ENCODE data around the gene MPPED2. TPM values are rescaled to one million over a fixed set of nuclear protein-coding genes. Genes with fewer than 3 reads are reported as not detected.

MPPED2 gene
- total RNA-seq, 1 donor from 2014 or later, result 1.6 TPM

DNA sequence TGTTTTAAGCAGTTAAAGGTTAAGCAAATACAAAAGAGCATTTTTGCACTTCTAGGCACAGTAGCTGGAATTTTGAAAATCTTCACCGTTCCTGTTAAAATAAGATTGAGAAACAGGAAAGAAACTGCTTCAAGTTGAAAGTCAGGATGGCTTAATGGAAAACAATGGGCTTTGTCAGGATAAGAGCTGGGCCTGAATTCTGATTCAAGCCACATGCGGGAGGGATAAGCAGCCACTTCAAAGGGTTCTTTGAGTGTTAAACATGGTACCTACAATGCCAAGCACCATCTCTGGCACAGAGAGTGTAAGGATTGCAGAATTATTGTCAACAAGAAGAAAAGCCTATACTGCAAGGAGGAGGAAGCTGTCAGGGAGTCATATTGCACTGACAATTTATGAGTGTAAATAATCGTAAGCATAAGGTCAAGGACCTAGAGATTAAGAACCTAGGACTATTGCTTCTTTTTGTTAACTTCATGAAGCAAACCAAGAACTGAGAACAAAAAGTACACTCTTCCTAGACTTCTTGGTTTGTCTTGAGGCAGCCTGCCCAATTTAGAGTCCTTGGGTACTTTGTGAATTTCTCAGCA is 32.5 kb downstream of the MPPED2 start:
- H3K4me3 ChIP-seq (ENCODE audit: insufficient read depth, low read depth, low read length), result no peak overlapping the region
- Mint-ChIP-seq H3K27me3 (ENCODE audit: low read depth, unreplicated experiment) (no peaks in the 10 kb centered on the region), H3K4me3 (ENCODE audit: unreplicated experiment) (no peak overlapping the region), H3K4me1 (ENCODE audit: low read depth, unreplicated experiment) (no peaks in the 10 kb centered on the region), H3K27ac (ENCODE audit: unreplicated experiment) (no peak overlapping the region), H3K9me3 (ENCODE audit: unreplicated experiment) (no peaks in the 10 kb centered on the region), H3K36me3 (ENCODE audit: low read depth, unreplicated experiment) (peaks cover 2% of the 10 kb centered on the region)
- TF ChIP-seq, protein P1, sequence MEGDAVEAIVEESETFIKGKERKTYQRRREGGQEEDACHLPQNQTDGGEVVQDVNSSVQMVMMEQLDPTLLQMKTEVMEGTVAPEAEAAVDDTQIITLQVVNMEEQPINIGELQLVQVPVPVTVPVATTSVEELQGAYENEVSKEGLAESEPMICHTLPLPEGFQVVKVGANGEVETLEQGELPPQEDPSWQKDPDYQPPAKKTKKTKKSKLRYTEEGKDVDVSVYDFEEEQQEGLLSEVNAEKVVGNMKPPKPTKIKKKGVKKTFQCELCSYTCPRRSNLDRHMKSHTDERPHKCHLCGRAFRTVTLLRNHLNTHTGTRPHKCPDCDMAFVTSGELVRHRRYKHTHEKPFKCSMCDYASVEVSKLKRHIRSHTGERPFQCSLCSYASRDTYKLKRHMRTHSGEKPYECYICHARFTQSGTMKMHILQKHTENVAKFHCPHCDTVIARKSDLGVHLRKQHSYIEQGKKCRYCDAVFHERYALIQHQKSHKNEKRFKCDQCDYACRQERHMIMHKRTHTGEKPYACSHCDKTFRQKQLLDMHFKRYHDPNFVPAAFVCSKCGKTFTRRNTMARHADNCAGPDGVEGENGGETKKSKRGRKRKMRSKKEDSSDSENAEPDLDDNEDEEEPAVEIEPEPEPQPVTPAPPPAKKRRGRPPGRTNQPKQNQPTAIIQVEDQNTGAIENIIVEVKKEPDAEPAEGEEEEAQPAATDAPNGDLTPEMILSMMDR (IDR thresholded peaks at IDR 0.05; ENCODE audit: insufficient read depth, low read depth, low read length), result no peak
- no peak for TF ChIP-seq EZH2 (IDR thresholded peaks at IDR 0.05; ENCODE audit: insufficient read depth, low read length)
- FAIRE-seq (no peak), DNase-seq (ENCODE audit: low read depth) (no peak)
- H3K9ac ChIP-seq (ENCODE audit: low read length), result no peak overlapping the region
- no peak overlapping the region for H2AFZ ChIP-seq (ENCODE audit: low read depth, low read length)
- no peak overlapping the region for H3K4me2 ChIP-seq (ENCODE audit: low read length)
- no peak overlapping the region for H3K27ac ChIP-seq (ENCODE audit: low read depth, low read length)
- H3K27me3 ChIP-seq (ENCODE audit: insufficient read depth, low read length), result no peaks in the 10 kb centered on the region
- no peaks in the 10 kb centered on the region for H3K4me1 ChIP-seq (ENCODE audit: insufficient read depth, low read length)
- H3K79me2 ChIP-seq (ENCODE audit: insufficient read depth, low read length), result no peaks in the 10 kb centered on the region
- H3K36me3 ChIP-seq (ENCODE audit: insufficient read depth, low read length), result no peaks in the 10 kb centered on the region
- no peaks in the 10 kb centered on the region for H3K9me3 ChIP-seq (ENCODE audit: insufficient read depth, low read depth, low read length)
- H4K20me1 ChIP-seq (ENCODE audit: insufficient read depth, low read length), result no peaks in the 10 kb centered on the region

DNA sequence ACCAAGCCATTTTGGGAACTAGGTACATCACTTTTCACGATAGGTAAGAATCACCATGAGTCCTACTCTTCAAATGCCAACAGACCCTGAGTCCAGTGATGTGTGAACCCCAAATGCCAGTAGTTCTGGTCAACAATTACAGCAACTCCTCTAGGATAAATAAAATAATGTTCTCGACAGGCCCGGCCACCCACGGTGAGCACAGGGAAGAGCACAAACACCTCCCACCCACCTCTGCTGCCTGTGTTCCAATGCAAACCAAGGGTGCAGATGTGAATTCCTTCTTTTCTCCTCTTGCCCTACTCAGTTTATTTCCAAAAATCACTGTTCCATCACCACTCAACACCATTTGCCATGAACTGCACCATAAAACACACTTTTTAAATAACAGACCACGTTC is 33.3 kb downstream of the MPPED2 start:
- FAIRE-seq, result no peak
- Histone ChIP-seq H3K79me2 (ENCODE audit: insufficient read depth, low read length) (no peaks in the 10 kb centered on the region), H3K36me3 (ENCODE audit: insufficient read depth, low read length) (no peaks in the 10 kb centered on the region), H3K4me2 (ENCODE audit: low read length) (no peak overlapping the region), H2AFZ (ENCODE audit: low read depth, low read length) (no peak overlapping the region), H3K4me3 (ENCODE audit: insufficient read depth, low read depth, low read length) (no peak overlapping the region), H3K27ac (ENCODE audit: low read depth, low read length) (no peak overlapping the region), H3K9ac (ENCODE audit: low read length) (no peak overlapping the region), H3K4me1 (ENCODE audit: insufficient read depth, low read length) (no peaks in the 10 kb centered on the region), H4K20me1 (ENCODE audit: insufficient read depth, low read length) (no peaks in the 10 kb centered on the region), H3K27me3 (ENCODE audit: insufficient read depth, low read length) (no peaks in the 10 kb centered on the region), H3K9me3 (ENCODE audit: insufficient read depth, low read depth, low read length) (no peaks in the 10 kb centered on the region)
- no peak overlapping the region for H3K4me3 Mint-ChIP-seq (ENCODE audit: unreplicated experiment)
- no peak for TF ChIP-seq EZH2 (IDR thresholded peaks at IDR 0.05; ENCODE audit: insufficient read depth, low read length)
- TF ChIP-seq, protein P1 (IDR thresholded peaks at IDR 0.05; ENCODE audit: insufficient read depth, low read depth, low read length), result no peak
- no peaks in the 10 kb centered on the region for H3K9me3 Mint-ChIP-seq (ENCODE audit: unreplicated experiment)
- no peaks in the 10 kb centered on the region for H3K27me3 Mint-ChIP-seq (ENCODE audit: low read depth, unreplicated experiment)
- no peak overlapping the region for H3K27ac Mint-ChIP-seq (ENCODE audit: unreplicated experiment)
- peaks cover 2% of the 10 kb centered on the region for H3K36me3 Mint-ChIP-seq (ENCODE audit: low read depth, unreplicated experiment)
- DNase-seq (ENCODE audit: low read depth), result no peak
- H3K4me1 Mint-ChIP-seq (ENCODE audit: low read depth, unreplicated experiment), result no peaks in the 10 kb centered on the region

DNA sequence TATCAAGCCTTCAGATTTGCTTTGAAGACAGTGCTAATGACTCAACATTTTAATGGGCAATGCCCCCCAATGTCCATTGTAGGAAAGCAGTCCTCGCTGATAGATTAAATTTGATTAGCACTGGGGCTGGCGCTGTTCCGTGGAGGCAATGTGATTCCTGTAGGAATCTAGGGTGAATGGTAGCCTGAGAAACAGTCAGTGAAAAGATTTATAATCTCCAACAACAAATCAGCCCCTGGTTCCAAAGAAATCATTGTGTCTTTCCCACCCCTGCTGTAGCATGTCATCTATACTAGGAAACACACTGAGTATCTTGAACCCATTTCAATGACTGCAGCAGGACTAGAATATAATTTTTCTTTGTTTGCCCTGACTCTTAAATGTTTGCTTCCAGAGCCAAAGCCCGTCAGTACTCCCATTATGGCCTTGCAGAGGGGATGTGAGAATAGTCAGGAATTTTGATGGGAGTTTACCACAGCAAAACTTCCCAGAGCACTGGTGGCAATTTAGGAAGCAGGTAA is 36.1 kb downstream of the MPPED2 start:
- H3K36me3 ChIP-seq (ENCODE audit: insufficient read depth, low read length), result no peaks in the 10 kb centered on the region
- H2AFZ ChIP-seq (ENCODE audit: low read depth, low read length), result no peak overlapping the region
- FAIRE-seq (no peak), DNase-seq (ENCODE audit: low read depth) (no peak)
- H3K27ac ChIP-seq (ENCODE audit: low read depth, low read length), result no peak overlapping the region
- H3K9me3 ChIP-seq (ENCODE audit: insufficient read depth, low read depth, low read length), result no peaks in the 10 kb centered on the region
- Mint-ChIP-seq H3K4me1 (ENCODE audit: low read depth, unreplicated experiment) (no peaks in the 10 kb centered on the region), H3K4me3 (ENCODE audit: unreplicated experiment) (no peak overlapping the region), H3K9me3 (ENCODE audit: unreplicated experiment) (no peaks in the 10 kb centered on the region), H3K36me3 (ENCODE audit: low read depth, unreplicated experiment) (peaks cover 2% of the 10 kb centered on the region), H3K27me3 (ENCODE audit: low read depth, unreplicated experiment) (no peaks in the 10 kb centered on the region), H3K27ac (ENCODE audit: unreplicated experiment) (no peak overlapping the region)
- no peaks in the 10 kb centered on the region for H3K27me3 ChIP-seq (ENCODE audit: insufficient read depth, low read length)
- H3K4me3 ChIP-seq (ENCODE audit: insufficient read depth, low read depth, low read length), result no peak overlapping the region
- H4K20me1 ChIP-seq (ENCODE audit: insufficient read depth, low read length), result no peaks in the 10 kb centered on the region
- H3K9ac ChIP-seq (ENCODE audit: low read length), result no peak overlapping the region
- TF ChIP-seq EZH2 (IDR thresholded peaks at IDR 0.05; ENCODE audit: insufficient read depth, low read length), result no peak
- TF ChIP-seq, protein P1 (IDR thresholded peaks at IDR 0.05; ENCODE audit: insufficient read depth, low read depth, low read length), result no peak
- H3K4me2 ChIP-seq (ENCODE audit: low read length), result no peak overlapping the region
- no peaks in the 10 kb centered on the region for H3K79me2 ChIP-seq (ENCODE audit: insufficient read depth, low read length)
- H3K4me1 ChIP-seq (ENCODE audit: insufficient read depth, low read length), result no peaks in the 10 kb centered on the region
